Hematopoietic multipotent progenitor cell treated with erythropoietin and hydrocortisone succinate and interleukin-3 and kit ligand, for 6 days (in vitro differentiated cells): Measurements from ENCODE around the gene CCDC180.
"Not testable (repeated sequence)": the region's sequence is repeated elsewhere in the genome, so short reads cannot be mapped to it uniquely, and the experiment has no call there.

Source experiments
- DNase-seq: peaks from one replicate; pipeline ENCODE4 v3.0.0-alpha.2; 2015

CCDC180 gene

GRCh38 chr9:97307500-97308163 is at the start of gene CCDC180:
TSS of gene CCDC180 (plus strand) at chr9:97307659. CDS start at chr9:97308064, 405 bp downstream.
- DNase-seq = no peak

GRCh38 chr9:97259834-97260514 is 47.5 kb upstream of the CCDC180 start:
- DNase-seq = not testable (repeated sequence)

GRCh38 chr9:97271292-97271691 is 36.2 kb upstream of the CCDC180 start:
- no peak for DNase-seq

- no peak for DNase-seq
Observed at GRCh38 chr9:97272072-97272471, 35.4 kb upstream of the CCDC180 start.

GRCh38 chr9:97276310-97276852 is 31.1 kb upstream of the CCDC180 start:
- DNase-seq = no peak

- no peak for DNase-seq
Observed at GRCh38 chr9:97277953-97278352, 29.5 kb upstream of the CCDC180 start.

GRCh38 chr9:97280755-97281330 is 26.6 kb upstream of the CCDC180 start:
- DNase-seq = peak; percentile 73

- no peak for DNase-seq
Observed at GRCh38 chr9:97283768-97284167, 23.7 kb upstream of the CCDC180 start.

- DNase-seq = no peak
Observed at GRCh38 chr9:97284798-97285197, 22.7 kb upstream of the CCDC180 start.

GRCh38 chr9:97292200-97292599 is 15.3 kb upstream of the CCDC180 start:
- no peak for DNase-seq

- no peak for DNase-seq
Observed at GRCh38 chr9:97293207-97293721, 14.2 kb upstream of the CCDC180 start.

- no peak for DNase-seq
Observed at GRCh38 chr9:97293818-97294217, 13.6 kb upstream of the CCDC180 start.

GRCh38 chr9:97297889-97298288 is 9.6 kb upstream of the CCDC180 start:
- DNase-seq = no peak

GRCh38 chr9:97299809-97300414 is 7.5 kb upstream of the CCDC180 start:
- DNase-seq = no peak

- DNase-seq = no peak
Observed at GRCh38 chr9:97300586-97300985, 6.9 kb upstream of the CCDC180 start.

GRCh38 chr9:97301974-97302373 is 5.5 kb upstream of the CCDC180 start:
- DNase-seq = no peak

- no peak for DNase-seq
Observed at GRCh38 chr9:97304586-97304985, 2.9 kb upstream of the CCDC180 start.

GRCh38 chr9:97305501-97306298 is 1.8 kb upstream of the CCDC180 start:
- DNase-seq = no peak

GRCh38 chr9:97307091-97307490 is 368 bp upstream of the CCDC180 start:
- DNase-seq = peak; percentile 52

GRCh38 chr9:97309260-97309659 is 1.8 kb downstream of the CCDC180 start:
- DNase-seq = no peak

GRCh38 chr9:97310023-97310422 is 2.6 kb downstream of the CCDC180 start:
- no peak for DNase-seq

GRCh38 chr9:97310896-97311295 is 3.4 kb downstream of the CCDC180 start:
- DNase-seq = no peak
